OCI-LY7 (cell line): ENCODE measurements around the gene WDR36.
A peak's percentile ranks its signal among the peaks of the same experiment; 100 is the strongest.

ENCODE experiments used
- CTCF ChIP-seq: fragments of 200-600 bp; sonication (generic); conservative IDR thresholded peaks from 2 replicates; pipeline ENCODE4 v1.5.1; 2014; ENCODE audit warnings: mild to moderate bottlenecking, antibody characterized with exemption, low read length, moderate library complexity, mixed read lengths
- EZH2phosphoT487 ChIP-seq: fragments of 200-600 bp; sonication (generic); IDR thresholded peaks from 2 replicates; pipeline ENCODE4 v1.6.1; 2018; ENCODE audit warnings: low read depth, borderline replicate concordance, mild to moderate bottlenecking, mixed run types, antibody characterized with exemption, low read length, moderate library complexity, mixed read lengths

DNA sequence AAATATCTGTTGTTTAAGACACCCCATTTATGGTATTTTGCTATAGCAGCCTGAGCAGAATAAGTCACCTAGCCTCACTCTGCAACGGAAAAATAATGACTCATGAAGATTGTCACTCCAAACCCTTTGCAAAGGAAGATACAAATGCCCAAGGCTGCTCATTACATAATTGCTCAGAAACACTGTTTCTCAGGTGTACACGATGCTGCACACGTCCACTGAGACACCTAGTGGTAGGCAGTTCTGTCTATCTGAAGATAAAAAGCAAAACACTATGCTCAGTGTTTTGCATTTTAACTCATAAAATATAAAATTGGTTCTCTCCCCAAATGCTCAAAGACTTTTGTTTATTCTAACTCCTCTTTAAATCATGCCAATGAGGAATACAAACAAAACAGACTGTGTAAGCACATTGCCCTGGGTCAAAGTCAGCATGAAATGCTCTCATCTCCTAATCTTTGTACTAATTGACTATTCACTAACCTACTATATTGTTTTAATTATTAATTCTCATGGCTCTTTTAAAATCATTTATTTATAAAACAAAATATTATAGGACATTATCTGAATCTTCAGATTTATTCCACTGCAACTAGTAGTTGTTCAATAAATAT lies 28.3 kb upstream of the WDR36 start:
- peak; percentile 78 for TF ChIP-seq CTCF
- no peak for TF ChIP-seq EZH2phosphoT487
